ENCODE data around the gene SLC17A5.

GRCh38 chr6:73688351-73688750 lies 34.6 kb upstream of the SLC17A5 start:
- TF ChIP-seq CTCF (IDR thresholded peaks at IDR 0.05) (no peak), POLR2AphosphoS5 (IDR thresholded peaks at IDR 0.05) (no peak), POLR2A (IDR thresholded peaks at IDR 0.05) (no peak)
